BLaER1 treated with 17β-estradiol and CSF1 and Interleukin-3, amounts not matched to agents 10 nM and 100 nM (cell line): ENCODE results near the gene PPARG.
A peak's percentile ranks its signal among the peaks of the same experiment; 100 is the strongest.
"Not testable (repeated sequence)": the region's sequence is repeated elsewhere in the genome, so short reads cannot be mapped to it uniquely, and the experiment has no call there.

Experiments used
- H3K27ac ChIP-seq, 11 experiments: shearing (Covaris generic); formaldehyde crosslinking; 2 replicates each; pipeline ENCODE4 v1.8.1; 2022
- H3K27me3 ChIP-seq, 11 experiments: shearing (Covaris generic); formaldehyde crosslinking; 2 replicates each; pipeline ENCODE4 v1.8.1; 2022
- H3K36me3 ChIP-seq, 11 experiments: shearing (Covaris generic); formaldehyde crosslinking; 2 replicates each; pipeline ENCODE4 v1.8.1; 2022
- H3K4me1 ChIP-seq, 10 experiments: shearing (Covaris generic); formaldehyde crosslinking; 2 replicates each; pipeline ENCODE4 v1.8.1; 2022
- H3K4me2 ChIP-seq, 11 experiments: shearing (Covaris generic); formaldehyde crosslinking; 2 replicates each; pipeline ENCODE4 v1.8.1; 2022
- H3K4me3 ChIP-seq, 10 experiments: shearing (Covaris generic); formaldehyde crosslinking; 2 replicates each; pipeline ENCODE4 v1.8.1; 2022
- H3K9ac ChIP-seq, 11 experiments: shearing (Covaris generic); formaldehyde crosslinking; 2 replicates each; pipeline ENCODE4 v1.8.1; 2022
- H3K9me3 ChIP-seq, 11 experiments: shearing (Covaris generic); formaldehyde crosslinking; replicated peaks in 1 of 11; 2 replicates each; pipeline ENCODE4 v1.8.1; 2022
- H4K20me1 ChIP-seq, 11 experiments: shearing (Covaris generic); formaldehyde crosslinking; 2 replicates each; pipeline ENCODE4 v1.8.1; 2022
- Cebpa-rat ChIP-seq, 11 experiments: shearing (Covaris generic); IDR thresholded peaks; 2 replicates each; pipeline ENCODE4 v1.8.1; 2022

The PPARG gene

DNA sequence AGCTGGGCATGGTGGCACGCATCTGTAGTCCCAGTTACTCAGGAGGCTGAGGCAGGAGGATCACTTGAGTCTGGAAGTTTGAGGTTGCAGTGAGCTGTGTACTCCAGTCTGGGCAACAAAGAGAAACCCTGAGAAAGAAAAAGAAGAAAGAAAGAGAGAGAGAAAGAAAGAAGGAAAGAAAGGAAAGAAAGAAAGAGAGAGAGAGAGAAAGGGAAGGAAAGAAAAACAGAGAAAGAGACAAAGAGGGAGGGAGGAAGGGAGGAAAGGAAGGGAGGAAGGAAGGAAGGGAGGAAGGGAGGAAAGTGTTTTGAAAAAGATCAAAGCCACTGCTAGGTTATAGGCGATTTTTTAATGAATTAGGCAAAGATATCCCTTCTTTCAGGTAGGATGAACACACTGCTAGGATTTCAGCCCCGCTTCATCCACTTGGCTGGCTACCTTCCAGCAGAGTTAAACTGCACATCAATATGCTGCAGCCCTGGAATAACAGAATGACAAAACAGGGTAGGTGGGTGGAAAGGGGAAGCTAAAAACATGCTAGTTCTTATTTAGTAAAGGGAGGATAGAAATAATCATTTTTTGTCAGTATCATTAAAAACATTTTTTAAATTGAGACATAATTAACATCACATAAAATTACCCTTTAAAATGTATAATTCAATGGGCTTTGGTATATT, 12.8 kb upstream of the PPARG start:
- Histone ChIP-seq H3K4me3 (no peak overlapping the region), H3K36me3 (no peaks in the 10 kb centered on the region), H3K4me2 (peak overlapping the region in 4 of 11 experiments; percentile 7 to 42 (median 20); a peak in 3 of 22 replicates), H3K9ac (no peak overlapping the region), H3K9me3 (no peaks in the 10 kb centered on the region), H4K20me1 (no peaks in the 10 kb centered on the region), H3K27me3 (no peaks in the 10 kb centered on the region), H3K27ac (no peak overlapping the region), H3K4me1 (peaks cover 0 to 26% (median 0%) of the 10 kb centered on the region in 10 experiments; a peak in 8 of 20 replicates)
- TF ChIP-seq Cebpa-rat (IDR thresholded peaks at IDR 0.05), result no peak

DNA sequence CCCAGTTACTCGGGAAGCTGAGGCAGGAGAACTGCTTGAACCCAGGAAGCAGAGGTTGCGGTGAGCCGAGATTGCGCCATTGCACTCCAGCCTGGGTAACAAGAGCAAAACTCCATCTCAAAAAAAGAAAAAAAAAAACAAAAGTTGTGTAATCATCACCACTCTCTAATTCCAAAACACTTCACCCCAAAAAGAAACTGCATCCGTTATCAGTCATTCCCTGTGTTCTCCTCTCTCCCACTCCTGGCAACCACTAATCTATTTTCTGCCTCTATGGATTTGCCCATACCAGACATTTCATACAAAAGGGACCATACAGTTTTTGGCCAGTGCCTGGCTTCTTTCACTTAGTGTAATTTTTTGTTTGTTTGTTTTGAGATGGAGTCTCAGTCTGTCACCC, 12.0 kb upstream of the PPARG start:
- H3K27me3 ChIP-seq, H3K27ac ChIP-seq, H3K9me3 ChIP-seq, H3K36me3 ChIP-seq, H4K20me1 ChIP-seq, H3K9ac ChIP-seq, H3K4me3 ChIP-seq: not testable (repeated sequence)
- Histone ChIP-seq H3K4me2 (0 out of 22 replicates have a peak overlapping the region, but pooled peaks of 2 of the 11 experiments have one; percentile 14 to 32), H3K4me1 (peaks cover 0 to 23% (median 0%) of the 10 kb centered on the region in 10 experiments; a peak in 8 of 20 replicates)
- peak in 1 of 11 experiments; percentile 59; a peak in 1 of 22 replicates for TF ChIP-seq Cebpa-rat (IDR thresholded peaks at IDR 0.05)

DNA sequence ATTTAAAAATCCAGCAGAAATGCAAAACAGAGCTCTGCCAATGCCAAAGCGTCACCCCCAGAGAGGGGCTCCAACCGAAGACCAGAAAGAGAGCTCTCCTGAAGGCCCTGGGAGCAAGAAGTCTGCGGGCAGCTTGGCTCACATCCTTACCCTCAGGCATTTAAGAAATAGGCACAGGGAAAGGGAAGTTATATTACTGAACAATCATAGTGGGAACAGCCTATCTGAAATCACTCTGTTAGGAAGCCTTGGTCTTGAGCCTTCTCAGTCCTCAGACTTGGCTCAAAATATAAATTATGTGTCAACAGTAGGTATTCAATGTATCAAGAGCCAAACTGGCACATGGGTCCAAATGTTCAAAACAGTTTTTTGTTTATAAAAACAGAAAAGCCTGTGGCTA, 10.3 kb upstream of the PPARG start:
- H3K36me3 ChIP-seq, result no peaks in the 10 kb centered on the region
- TF ChIP-seq Cebpa-rat (IDR thresholded peaks at IDR 0.05), result no peak
- peaks cover 0 to 17% (median 0%) of the 10 kb centered on the region in 10 experiments; a peak in 8 of 20 replicates for H3K4me1 ChIP-seq
- no peaks in the 10 kb centered on the region for H3K9me3 ChIP-seq
- no peak overlapping the region for H3K4me3 ChIP-seq
- peak overlapping the region in 1 of 11 experiments; percentile 14; a peak in 1 of 22 replicates for H3K4me2 ChIP-seq
- H4K20me1 ChIP-seq, result no peaks in the 10 kb centered on the region
- H3K9ac ChIP-seq, result no peak overlapping the region
- H3K27ac ChIP-seq, result no peak overlapping the region
- no peaks in the 10 kb centered on the region for H3K27me3 ChIP-seq

DNA sequence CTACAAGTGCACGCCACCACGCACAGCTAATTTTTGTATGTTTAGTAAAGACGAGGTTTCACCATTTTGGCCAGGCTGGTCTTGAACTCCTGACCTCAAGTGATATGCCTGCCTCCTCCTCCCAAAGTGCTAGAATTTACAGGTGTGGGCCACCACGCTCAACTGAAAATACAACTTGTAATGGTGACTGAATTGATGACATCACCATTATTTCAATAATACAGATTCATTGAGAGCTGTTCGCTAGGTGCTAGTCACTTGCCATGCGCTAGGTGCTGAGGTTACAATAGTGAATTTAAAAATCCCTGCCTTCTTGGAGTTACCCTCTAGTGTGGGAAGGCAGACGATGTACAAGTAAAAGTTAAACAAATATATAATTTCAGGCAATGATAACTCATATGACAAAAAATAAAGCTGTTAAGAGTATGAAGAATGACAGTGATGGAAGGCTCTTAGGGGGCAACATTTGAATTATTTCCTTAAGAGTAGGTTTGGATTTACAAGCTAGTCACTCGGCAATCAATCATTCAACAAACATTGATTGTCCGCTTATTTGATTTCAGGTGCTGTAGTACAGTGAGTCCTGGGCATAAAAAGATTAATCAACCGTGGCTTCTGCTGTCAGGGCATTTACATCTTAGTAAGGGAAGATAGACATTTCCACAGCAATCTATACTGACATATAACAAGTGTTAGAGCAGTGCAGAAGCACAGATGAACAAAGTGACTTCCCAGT, 9.1 kb upstream of the PPARG start:
- Histone ChIP-seq H3K36me3 (no peaks in the 10 kb centered on the region), H3K4me2 (no peak overlapping the region), H3K4me1 (peaks cover 0 to 17% (median 0%) of the 10 kb centered on the region in 10 experiments; a peak in 8 of 20 replicates), H3K9me3 (peaks cover 0 to under 1% (median 0%) of the 10 kb centered on the region in 11 experiments; a peak in 6 of 22 replicates), H3K27me3 (no peaks in the 10 kb centered on the region), H4K20me1 (no peaks in the 10 kb centered on the region), H3K9ac (no peak overlapping the region), H3K27ac (no peak overlapping the region), H3K4me3 (no peak overlapping the region)
- TF ChIP-seq Cebpa-rat (IDR thresholded peaks at IDR 0.05), result no peak

DNA sequence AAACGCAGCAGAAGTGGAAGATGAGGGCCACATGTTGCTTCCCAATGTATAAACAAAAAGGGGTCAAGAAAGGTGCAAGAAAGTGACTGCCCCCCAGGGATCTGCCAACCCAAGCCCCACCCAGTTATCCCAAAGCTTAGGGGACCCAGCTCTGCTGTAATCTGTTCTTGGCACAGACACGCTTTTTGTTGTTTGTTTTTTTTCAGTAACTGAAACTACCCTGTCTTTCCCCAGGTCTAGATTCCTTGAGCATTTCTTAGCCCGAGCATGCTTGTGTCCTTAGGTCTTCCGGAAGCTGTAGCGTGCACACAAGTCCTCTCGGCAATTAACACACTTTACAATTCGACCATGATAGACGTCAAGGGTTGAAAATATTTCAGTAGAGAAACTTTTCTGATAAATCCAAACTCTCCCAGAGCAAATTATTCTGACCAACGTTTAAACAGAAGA, 8.5 kb upstream of the PPARG start:
- no peak overlapping the region for H3K4me3 ChIP-seq
- TF ChIP-seq Cebpa-rat (IDR thresholded peaks at IDR 0.05), result no peak
- peaks cover 0 to 7% (median 5%) of the 10 kb centered on the region in 11 experiments; a peak in 15 of 22 replicates for H3K9me3 ChIP-seq
- H3K9ac ChIP-seq, result no peak overlapping the region
- no peaks in the 10 kb centered on the region for H3K36me3 ChIP-seq
- no peaks in the 10 kb centered on the region for H3K27me3 ChIP-seq
- no peak overlapping the region for H3K4me2 ChIP-seq
- H4K20me1 ChIP-seq, result no peaks in the 10 kb centered on the region
- no peak overlapping the region for H3K27ac ChIP-seq
- peaks cover 0 to 17% (median 0%) of the 10 kb centered on the region in 10 experiments; a peak in 8 of 20 replicates for H3K4me1 ChIP-seq

DNA sequence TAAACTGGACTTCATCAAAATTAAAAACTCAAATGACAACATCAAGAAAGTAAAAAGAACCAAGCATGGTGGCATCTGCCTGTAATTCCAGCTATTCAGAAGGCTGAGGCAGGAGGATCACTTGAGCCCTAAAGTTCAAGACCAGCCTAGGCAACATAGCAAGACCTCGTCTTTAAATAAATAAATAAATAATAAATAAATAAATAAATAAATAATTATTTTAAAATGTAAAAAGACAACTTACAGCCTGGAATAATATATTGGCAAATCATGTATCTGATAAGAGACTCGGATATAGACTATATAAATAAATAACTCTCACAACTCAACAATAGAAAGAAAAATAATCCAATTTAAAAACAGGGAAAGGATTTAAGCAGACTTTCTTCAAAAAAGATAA, 4.3 kb upstream of the PPARG start:
- Histone ChIP-seq H4K20me1 (no peaks in the 10 kb centered on the region), H3K4me1 (no peaks in the 10 kb centered on the region), H3K4me2 (no peak overlapping the region), H3K27ac (no peak overlapping the region), H3K9me3 (peaks cover 15 to 31% (median 20%) of the 10 kb centered on the region in 11 experiments), H3K27me3 (peaks cover 24 to 35% (median 29%) of the 10 kb centered on the region in 11 experiments), H3K4me3 (no peak overlapping the region), H3K36me3 (no peaks in the 10 kb centered on the region), H3K9ac (no peak overlapping the region)
- TF ChIP-seq Cebpa-rat (IDR thresholded peaks at IDR 0.05), result no peak

DNA sequence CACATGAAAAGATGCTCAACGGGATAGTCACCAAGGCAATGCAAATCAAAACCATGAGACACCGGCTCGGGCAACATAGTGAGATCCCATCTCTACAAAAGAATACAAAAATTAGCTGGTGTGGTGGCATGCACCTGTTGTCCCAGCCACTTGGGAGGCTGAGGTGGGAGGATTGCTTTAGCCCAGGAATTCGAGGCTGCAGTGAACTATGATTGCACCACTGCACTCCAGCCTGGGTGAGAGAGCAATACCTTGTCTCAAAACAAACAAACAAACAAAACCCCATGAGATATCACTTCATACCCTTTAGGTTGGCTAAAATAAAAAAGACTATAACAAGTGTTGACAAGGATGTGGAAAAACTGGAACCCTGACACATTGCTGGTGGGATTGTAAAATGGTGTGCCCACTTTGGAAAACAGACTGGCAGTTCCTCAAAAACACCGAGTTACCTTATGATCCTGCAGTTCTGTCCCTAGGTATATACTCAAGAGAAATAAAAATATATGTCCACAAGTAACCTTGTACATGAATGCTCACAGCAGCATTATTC, 3.8 kb upstream of the PPARG start:
- Histone ChIP-seq H4K20me1 (no peaks in the 10 kb centered on the region), H3K36me3 (no peaks in the 10 kb centered on the region)

DNA sequence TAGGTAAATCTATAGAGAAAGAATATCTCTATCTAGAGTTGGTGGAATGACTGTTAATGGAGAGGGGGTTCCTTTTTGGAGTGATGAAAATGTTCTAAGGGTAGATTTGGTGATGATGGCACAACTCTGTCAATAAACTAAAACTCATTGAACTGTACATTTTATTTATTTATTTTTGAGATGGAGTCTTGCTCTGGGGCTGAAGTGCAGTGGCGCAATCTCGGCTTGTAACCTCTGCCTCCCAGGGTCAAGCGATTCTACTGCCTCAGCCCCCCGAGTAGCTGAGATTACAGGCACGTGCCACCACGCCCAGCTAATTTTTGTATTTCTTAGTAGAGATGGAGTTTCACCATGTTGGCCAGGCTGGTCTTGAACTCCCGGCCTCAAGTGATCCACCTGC, 3.1 kb upstream of the PPARG start:
- H3K36me3 ChIP-seq, H4K20me1 ChIP-seq, H3K9ac ChIP-seq, H3K27ac ChIP-seq, H3K4me3 ChIP-seq, H3K4me1 ChIP-seq, H3K4me2 ChIP-seq: not testable (repeated sequence)
- peaks cover 15 to 31% (median 20%) of the 10 kb centered on the region in 11 experiments for H3K9me3 ChIP-seq
- peaks cover 24 to 35% (median 29%) of the 10 kb centered on the region in 11 experiments for H3K27me3 ChIP-seq

More for the DNA sequence above, 3.8 kb upstream of the PPARG start:
- Histone ChIP-seq H3K9ac (no peak overlapping the region), H3K27me3 (peaks cover 24 to 35% (median 29%) of the 10 kb centered on the region in 11 experiments), H3K4me1 (no peaks in the 10 kb centered on the region), H3K4me3 (no peak overlapping the region), H3K4me2 (no peak overlapping the region), H3K27ac (no peak overlapping the region), H3K9me3 (peaks cover 15 to 31% (median 20%) of the 10 kb centered on the region in 11 experiments)
- no peak for TF ChIP-seq Cebpa-rat (IDR thresholded peaks at IDR 0.05)

DNA sequence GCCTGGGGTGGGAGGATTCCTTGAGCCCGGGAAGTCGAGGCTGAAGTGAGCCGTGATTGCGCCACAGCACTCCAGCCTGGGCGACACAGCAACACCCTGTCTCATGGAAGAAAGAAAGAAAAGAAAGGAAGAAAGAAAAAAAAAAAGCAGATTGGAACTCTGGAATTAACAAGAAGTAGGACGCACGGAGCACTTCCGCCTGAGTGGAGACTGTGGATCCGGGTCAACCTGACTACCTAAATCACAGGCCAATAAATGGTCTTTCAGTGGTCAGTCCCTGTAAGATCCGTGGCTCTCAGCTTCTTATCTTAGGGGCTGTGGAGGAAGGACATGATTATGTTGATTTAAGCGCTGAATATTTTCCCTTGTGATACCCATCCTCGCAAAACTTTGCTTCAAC, 2.4 kb upstream of the PPARG start:
- no peak overlapping the region for H3K4me3 ChIP-seq
- no peaks in the 10 kb centered on the region for H3K36me3 ChIP-seq
- no peak for TF ChIP-seq Cebpa-rat (IDR thresholded peaks at IDR 0.05)
- no peak overlapping the region for H3K4me2 ChIP-seq
- peaks cover 24 to 35% (median 29%) of the 10 kb centered on the region in 11 experiments for H3K27me3 ChIP-seq
- no peak overlapping the region for H3K9ac ChIP-seq
- H4K20me1 ChIP-seq, result no peaks in the 10 kb centered on the region
- no peak overlapping the region for H3K27ac ChIP-seq
- H3K9me3 ChIP-seq, result peaks cover 15 to 31% (median 20%) of the 10 kb centered on the region in 11 experiments
- H3K4me1 ChIP-seq, result no peaks in the 10 kb centered on the region
